GM18517 (cell line): Measurements from ENCODE around the gene GSTM5.
"Not testable (repeated sequence)": the region's sequence is repeated elsewhere in the genome, so short reads cannot be mapped to it uniquely, and the experiment has no call there.

ENCODE experiments used
- ATAC-seq: cut with Tn5 transposase; IDR thresholded peaks from one replicate; pipeline ENCODE4 v1.9.1; 2021; ENCODE audit warnings: mild to moderate bottlenecking, moderate library complexity; ENCODE audit not compliant: unreplicated experiment

Gene GSTM5

DNA sequence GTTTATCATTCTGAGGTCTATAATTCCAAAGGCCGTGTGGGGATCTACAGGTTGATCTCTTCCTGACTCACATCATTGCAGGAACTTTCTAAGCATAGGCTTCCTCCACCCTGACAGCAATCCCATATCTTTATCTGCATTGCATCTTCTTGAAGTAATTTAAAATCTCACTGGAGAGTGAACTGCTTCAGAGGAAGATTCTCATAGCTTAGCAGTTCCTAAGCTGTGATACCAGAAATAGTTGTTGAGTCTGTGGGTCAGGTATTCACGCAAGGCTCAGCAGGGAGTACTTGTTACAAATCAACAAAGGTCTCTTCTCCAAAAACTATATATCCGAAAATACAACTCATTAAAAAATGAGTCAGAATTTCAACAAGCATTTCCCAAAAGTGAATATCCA lies 16.9 kb upstream of the GSTM5 start:
- not testable (repeated sequence) for ATAC-seq

GRCh38 chr1:109697066-109697465 lies 15.0 kb upstream of the GSTM5 start:
- no peak for ATAC-seq

DNA sequence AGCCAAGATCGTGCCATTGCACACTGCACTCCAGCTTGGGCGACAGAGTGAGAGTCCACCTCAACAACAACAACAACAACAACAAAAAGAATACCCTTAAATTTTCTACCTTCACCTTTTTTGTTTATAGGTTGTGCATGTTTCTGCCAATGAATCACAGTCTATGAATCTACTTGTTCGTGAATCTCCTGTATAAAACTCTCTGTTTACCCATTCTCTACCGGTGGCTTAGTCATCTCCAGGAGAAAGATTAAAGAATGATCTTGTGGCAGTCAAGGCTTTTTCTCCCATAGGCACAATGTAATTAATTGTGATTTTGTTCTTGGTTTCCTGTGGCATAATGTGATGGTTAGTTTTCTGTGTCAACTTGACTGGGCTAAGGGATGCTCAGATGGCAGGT lies 14.2 kb upstream of the GSTM5 start:
- not testable (repeated sequence) for ATAC-seq

DNA sequence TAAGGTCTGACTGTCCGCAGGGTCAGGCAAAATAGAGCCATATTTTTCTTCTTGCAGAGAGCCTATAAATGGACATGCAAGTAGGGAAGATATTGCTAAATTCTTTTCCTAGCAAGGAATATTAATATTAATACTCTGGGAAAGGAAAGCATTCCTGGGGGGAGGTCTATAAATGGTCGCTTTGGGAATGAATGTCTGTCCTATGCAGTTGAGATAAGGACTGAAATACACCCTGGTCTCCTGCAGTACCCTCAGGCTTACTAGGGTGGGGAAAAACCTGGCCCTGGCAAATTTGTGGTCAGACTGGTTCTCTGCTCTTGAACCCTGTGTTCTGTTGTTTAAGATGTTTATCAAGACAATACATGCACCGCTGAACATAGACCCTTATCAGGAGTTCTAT lies 9.1 kb upstream of the GSTM5 start:
- ATAC-seq: not testable (repeated sequence)

- ATAC-seq: no peak
These were observed 7.9 kb upstream of the GSTM5 start for GRCh38 chr1:109704173-109704572.

GRCh38 chr1:109705411-109705810 lies 6.6 kb upstream of the GSTM5 start:
- ATAC-seq: no peak

GRCh38 chr1:109708949-109709348 lies 3.1 kb upstream of the GSTM5 start:
- not testable (repeated sequence) for ATAC-seq

DNA sequence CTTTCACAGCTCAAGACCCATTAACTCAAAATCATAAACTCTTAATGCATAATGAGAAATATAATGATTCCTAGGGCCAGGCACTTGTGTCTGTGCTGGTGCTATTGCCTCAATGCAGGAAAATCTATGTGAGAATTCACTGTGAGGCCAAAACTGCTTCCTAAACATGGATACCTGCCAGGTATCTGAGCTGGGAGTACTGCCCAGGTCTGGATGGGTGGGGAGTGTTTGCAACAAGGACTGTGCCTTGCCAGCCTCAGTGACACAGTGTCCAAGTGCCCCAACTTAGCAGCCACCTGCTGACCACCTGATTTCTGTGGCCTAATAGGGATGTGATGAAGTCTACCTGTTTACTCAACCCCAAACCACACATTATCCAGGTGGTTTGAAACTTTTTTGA lies 2.2 kb upstream of the GSTM5 start:
- ATAC-seq: not testable (repeated sequence)

GRCh38 chr1:109712321-109712864 lies 342 bp downstream of the GSTM5 start:
- no peak for ATAC-seq

- ATAC-seq: no peak
These were observed 1.6 kb downstream of the GSTM5 start for GRCh38 chr1:109713636-109714035.

DNA sequence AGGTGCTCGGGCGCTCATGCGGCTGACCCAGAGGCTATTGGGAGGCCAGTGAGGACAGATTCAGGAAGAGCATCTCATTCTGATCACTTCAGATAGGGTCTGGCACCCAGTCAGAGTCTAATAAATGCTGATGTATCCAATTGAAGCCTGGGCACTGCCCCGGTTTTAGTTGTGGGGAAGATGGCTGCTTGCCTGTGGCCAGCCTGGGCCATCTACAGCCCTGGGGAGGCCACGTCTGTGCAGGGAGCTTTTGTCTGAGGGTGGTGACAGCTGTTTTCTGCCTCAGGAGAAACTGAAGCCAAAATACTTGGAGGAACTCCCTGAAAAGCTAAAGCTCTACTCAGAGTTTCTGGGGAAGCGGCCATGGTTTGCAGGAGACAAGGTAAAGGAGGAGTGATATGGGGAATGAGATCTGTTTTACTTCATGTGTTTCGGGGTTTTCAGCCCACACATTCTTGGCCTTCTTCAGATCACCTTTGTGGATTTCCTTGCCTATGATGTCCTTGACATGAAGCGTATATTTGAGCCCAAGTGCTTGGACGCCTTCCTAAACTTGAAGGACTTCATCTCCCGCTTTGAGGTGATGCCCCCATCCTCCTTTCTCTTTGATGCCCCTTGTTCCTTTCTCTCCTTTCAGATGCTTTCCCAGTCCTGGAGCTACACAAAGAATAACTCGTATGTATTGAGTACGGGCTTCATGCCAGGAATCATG lies 2.8 kb downstream of the GSTM5 start:
- no peak for ATAC-seq

DNA sequence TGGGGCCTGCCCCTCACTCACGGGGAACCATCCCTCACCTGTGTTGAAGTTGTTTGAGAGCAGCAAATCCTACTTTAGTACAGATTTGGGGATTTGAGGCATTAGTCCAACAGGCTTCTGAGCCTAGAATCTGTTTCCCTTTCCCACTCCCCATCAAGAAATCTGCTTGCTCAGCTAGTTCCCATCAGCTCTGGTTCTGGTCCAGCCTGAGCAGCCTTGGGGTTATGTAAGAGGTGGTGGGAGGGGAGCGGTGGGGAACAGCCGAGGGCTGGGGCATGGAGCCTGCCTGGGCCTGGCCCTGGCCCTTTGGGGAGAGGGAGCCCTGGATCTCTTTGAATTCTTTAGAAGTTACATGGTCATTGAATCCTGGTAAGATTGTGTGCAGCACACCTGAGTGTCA lies 4.1 kb downstream of the GSTM5 start:
- ATAC-seq: no peak

DNA sequence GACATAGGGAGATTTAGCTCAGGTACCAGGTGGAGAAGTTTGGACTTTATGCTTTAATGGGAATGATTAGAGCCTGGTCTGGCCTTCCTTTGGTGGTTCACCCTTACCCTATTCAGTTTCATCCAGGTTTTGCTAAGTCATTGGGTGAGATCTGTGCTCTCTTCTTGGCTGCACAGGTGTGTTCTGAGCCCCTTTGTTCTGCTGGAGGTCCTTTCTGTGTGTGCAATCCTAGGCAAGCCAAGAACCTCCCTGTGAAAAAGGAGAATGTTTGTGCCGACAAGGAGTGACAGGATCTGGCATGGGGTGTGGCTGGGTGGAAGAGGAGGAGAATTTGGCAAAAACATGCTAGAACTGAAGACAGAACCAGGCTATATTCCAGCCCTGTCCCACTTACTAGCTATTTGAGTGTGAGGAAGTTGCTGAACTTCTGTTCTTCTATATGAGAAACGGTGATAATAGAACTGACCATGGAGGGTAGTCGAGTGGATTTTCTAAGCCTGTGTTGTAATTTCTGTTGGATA lies 4.6 kb downstream of the GSTM5 start:
- no peak for ATAC-seq

DNA sequence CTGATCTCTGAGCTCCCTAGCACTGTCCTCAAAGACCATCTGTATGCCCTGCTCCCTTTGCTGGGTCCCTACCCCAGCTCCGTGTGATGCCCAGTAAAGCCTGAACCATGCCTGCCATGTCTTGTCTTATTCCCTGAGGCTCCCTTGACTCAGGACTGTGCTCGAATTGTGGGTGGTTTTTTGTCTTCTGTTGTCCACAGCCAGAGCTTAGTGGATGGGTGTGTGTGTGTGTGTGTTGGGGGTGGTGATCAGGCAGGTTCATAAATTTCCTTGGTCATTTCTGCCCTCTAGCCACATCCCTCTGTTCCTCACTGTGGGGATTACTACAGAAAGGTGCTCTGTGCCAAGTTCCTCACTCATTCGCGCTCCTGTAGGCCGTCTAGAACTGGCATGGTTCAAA lies 5.7 kb downstream of the GSTM5 start:
- ATAC-seq: no peak

- ATAC-seq: no peak
These were observed 6.4 kb downstream of the GSTM5 start for GRCh38 chr1:109718495-109718894.

DNA sequence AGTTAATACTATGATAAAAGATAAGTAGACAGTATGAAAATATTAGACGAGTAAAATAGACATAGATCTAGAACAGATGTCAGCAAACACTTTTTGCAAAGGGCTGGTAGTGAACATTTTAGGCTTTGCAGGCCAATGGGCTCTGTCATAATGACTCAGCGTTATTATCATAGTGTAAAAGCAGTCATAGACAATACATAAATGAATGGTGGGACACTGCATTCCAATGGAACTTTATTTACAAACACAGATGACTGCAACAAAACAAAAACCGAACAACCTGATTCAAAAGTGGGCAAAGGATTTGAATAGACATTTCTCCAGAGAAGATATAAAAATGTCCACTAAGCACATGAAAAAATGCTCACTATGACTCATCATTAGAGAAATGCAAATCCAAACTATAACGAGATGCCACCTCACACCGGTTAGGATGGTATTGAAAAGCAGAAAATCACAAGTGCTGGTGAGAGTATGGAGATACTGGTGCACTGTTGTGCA lies 7.3 kb downstream of the GSTM5 start:
- ATAC-seq: peak; percentile 76

- ATAC-seq: no peak
These were observed 9.0 kb downstream of the GSTM5 start for GRCh38 chr1:109721042-109721441.

DNA sequence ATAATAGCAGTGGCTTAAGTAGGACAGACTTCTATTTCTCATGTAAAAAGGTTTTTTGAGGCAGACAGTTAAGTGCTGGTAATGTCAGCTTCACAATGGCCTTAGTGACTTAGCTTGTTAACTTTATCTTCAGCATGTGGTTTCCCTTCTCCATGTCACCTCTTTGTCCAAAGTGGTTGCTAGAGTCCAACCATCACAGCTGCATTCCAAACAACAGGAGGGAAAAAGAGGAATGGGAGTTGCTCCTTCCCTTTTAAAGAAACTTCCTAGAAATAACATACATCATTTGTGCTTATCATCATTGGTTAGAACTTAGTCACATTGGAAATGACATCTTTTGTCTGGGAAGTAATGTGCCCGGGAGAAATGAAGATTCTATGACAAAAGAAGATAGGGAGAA lies 9.9 kb downstream of the GSTM5 start:
- ATAC-seq: no peak

DNA sequence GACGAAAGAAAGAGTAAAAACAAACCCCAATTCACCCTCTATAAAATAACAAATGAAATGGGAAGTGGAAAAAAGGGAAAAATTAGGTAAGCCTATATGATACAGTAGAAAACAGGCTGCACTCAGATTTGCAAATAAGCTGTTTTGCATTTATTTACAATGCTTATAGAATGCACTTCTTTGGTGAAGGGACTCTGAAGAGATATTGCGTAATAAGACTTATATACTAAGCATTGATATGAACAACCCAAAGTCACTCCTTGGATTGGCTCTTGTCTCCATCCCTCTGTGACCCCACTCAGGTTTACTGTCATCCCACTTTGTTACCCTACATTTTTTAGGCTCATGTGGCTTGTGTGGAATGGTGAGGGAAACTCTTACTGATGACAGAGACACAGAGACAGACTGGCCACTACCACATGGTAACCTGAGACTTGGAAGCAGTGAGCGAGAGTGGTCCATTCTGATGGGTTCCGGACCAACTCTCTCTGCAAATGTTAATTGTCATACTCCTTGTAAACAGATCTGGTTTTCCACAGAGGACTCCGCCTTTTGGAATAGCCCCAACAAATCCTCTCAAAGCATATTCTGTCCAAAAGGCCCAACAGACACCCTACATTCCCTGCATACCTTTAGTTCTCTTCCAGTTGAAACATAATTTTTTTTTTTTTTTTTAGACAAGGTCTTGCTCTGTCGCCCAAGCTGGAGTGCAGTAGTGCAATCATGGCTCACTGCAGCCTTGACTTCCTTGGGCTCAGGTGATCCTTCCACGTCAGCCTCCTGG lies 11.0 kb downstream of the GSTM5 start:
- no peak for ATAC-seq

DNA sequence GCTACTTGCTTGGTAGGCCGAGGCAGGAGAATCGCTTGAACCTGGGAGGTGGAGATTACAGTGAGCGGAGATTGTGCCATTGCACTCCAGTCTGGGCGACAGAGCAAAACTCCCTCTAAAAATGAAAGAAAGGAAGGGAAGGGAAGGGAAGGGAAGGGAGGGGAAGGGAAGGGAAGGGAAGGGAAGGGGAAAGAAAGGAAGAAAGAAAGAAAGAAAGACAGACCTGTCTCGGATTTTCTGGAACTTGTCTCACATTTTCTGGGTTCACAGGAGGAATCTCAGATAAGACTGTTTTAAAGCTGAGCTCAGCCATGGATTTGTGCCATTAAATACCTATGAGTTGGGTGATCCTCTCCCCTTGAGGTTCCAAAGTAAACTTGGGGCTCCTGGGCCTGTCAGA lies 12.9 kb downstream of the GSTM5 start:
- no peak for ATAC-seq

- ATAC-seq: no peak
These were observed 13.5 kb downstream of the GSTM5 start for GRCh38 chr1:109725510-109725909.

DNA sequence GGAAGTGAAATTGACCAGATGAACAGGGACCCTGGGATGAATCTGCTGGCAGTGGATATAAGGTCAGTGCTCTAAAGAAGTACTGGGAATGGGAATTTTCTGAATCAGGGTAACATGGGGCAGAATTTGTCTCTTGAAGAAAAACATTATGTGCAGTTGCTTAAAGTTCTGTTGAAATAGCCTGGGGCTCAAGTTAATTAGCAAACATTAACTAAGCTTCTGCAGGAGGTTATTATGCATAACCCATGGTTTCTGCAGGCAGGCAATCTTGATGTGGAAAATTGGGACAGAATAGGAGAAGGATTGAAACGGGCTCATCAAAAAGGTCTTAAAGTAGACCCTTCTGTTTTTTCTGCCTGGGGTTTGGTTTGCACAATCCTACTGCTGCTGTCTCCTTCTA lies 14.0 kb downstream of the GSTM5 start:
- no peak for ATAC-seq
